GM06990 (cell line): ENCODE measurements around the gene TMF1.

Experiments
- DNase-seq: peaks from one replicate; pipeline ENCODE4 v3.0.0-alpha.2; 2011; ENCODE audit not compliant: insufficient read length; ENCODE audit errors: extremely low read depth
- H3K27me3 ChIP-seq: replicated peaks from 2 replicates; pipeline ENCODE4 v1.6.0; 2011; ENCODE audit warnings: low read length; ENCODE audit not compliant: control insufficient read depth, insufficient read depth
- H3K36me3 ChIP-seq: 2 replicates; pipeline ENCODE4 v1.5.1; 2011; ENCODE audit warnings: low read length; ENCODE audit not compliant: control insufficient read depth, insufficient read depth
- H3K4me3 ChIP-seq: replicated peaks from 2 replicates; pipeline ENCODE4 v1.5.1; 2011; ENCODE audit warnings: low read depth, mild to moderate bottlenecking, control low read depth, low read length
- TF ChIP-seq, protein P1 (sequence below): IDR thresholded peaks from 2 replicates; pipeline ENCODE4 v1.5.1; 2011; ENCODE audit warnings: low read length, control low read depth, mild to moderate bottlenecking, inconsistent platforms; ENCODE audit not compliant: insufficient read depth, poor library complexity, severe bottlenecking

Gene TMF1

DNA sequence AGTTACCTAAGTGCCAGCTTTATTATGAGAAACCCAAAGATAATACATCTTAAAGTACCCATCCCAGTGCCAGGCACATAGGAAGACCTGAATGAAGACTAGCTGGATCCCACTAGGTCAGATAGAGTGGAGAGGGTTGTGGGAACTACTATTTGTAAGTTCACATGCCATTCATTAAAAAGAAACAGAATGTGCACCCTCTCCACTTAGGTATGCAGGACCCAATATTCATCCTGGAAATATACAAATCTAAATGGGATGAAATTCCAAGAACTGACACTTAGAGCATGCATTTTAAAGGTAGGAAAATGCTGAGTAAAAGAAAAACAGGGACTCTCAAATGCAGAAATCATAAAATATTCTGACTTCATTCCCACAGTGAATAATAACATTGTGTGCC lies 53.0 kb downstream of the TMF1 start:
- no peak for DNase-seq
- TF ChIP-seq, protein P1, sequence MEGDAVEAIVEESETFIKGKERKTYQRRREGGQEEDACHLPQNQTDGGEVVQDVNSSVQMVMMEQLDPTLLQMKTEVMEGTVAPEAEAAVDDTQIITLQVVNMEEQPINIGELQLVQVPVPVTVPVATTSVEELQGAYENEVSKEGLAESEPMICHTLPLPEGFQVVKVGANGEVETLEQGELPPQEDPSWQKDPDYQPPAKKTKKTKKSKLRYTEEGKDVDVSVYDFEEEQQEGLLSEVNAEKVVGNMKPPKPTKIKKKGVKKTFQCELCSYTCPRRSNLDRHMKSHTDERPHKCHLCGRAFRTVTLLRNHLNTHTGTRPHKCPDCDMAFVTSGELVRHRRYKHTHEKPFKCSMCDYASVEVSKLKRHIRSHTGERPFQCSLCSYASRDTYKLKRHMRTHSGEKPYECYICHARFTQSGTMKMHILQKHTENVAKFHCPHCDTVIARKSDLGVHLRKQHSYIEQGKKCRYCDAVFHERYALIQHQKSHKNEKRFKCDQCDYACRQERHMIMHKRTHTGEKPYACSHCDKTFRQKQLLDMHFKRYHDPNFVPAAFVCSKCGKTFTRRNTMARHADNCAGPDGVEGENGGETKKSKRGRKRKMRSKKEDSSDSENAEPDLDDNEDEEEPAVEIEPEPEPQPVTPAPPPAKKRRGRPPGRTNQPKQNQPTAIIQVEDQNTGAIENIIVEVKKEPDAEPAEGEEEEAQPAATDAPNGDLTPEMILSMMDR: no peak
- Histone ChIP-seq H3K36me3 (peaks cover 3% of the 10 kb centered on the region), H3K4me3 (no peak overlapping the region), H3K27me3 (no peaks in the 10 kb centered on the region)

DNA sequence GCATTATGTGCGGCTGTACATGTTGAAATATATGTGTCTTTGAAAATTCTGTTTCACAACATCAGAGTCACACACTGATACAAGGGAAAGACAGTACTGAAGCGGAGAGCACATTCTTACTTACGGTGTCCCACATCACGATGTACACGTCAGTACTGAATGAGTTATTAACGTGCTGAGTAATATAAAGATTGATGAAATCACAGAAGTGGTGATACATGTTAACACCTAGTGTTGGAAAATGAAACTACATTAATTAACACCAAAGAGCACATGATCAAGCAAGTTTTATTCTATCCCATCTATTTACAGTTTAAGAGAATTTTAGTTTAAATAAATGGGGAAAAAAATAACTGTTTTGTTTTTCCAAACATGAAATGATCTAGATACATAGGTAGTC lies 54.2 kb downstream of the TMF1 start:
- Histone ChIP-seq H3K36me3 (peaks cover 3% of the 10 kb centered on the region), H3K27me3 (no peaks in the 10 kb centered on the region), H3K4me3 (no peak overlapping the region)
- DNase-seq: no peak
- TF ChIP-seq, protein P1: no peak

DNA sequence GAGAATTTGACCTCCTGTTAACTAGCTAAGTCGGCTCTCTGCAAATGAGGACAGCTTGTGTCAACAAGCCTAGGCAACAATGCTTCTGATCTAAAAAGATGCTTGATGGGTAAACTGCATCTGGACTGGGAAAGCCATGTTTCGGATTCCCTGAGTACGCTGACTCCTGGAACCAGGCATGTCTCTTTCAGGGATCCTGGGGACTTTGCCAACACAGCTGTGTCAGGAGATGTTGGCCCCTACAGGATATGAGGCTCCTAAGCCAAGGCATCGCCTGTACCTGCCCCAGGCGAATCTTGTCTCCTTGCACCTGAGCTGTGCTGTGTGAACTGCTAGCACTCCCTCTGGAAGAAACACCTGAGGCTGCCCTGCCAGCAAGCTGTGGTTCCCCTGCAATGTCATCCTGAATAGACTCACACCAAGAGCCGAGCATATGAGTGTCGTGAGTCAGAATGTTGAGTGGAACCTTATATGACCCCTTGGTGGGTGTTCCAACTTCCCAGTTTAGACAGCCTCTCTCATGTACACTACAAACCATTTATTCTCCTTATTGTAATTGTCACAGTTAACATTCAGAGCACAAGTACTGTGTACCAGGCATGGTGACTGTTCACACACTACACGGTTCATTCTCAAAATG lies 55.7 kb downstream of the TMF1 start:
- no peak for DNase-seq
- Histone ChIP-seq H3K27me3 (no peaks in the 10 kb centered on the region), H3K4me3 (no peak overlapping the region), H3K36me3 (peaks cover 3% of the 10 kb centered on the region)
- TF ChIP-seq, protein P1: no peak

DNA sequence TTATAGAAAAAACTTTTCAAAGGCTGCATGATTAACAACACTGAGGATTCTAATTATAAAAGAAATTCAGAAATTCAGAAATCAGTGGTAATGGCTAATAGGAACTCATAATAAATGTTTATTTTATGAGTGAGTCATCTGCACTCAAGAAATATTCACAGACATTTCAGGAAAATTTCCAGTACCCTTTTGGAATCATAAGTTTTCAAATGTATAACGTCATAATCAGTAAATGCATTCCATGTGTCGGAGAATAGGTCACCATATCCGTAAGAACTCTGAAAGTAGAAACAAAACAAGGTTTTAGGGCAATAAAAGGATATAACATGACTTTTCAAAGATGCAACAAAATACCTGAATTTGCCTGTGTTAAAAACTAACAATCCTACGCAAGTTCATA lies 63.4 kb downstream of the TMF1 start:
- peaks cover 2% of the 10 kb centered on the region for H3K36me3 ChIP-seq
- TF ChIP-seq, protein P1: no peak
- H3K27me3 ChIP-seq: no peaks in the 10 kb centered on the region
- no peak for DNase-seq
- H3K4me3 ChIP-seq: no peak overlapping the region

DNA sequence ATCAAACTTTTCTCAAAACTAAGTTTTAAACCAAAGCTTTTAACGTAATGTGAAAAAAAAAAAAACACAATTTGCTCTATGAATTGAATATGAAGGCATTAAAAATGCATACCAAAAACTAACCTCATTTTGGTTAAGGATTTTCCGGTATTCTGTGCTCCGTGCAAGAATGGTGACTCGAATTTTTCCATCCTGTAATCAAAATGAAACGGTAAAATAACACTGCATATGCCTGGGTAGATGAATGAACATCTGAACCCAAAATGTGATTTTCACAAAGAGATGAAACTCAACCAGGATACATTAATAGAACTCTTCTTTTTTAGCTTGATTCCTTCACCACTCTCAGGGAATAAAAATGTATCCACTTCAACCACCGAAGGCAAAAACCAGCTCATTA lies 64.8 kb downstream of the TMF1 start:
- no peak overlapping the region for H3K4me3 ChIP-seq
- DNase-seq: no peak
- no peaks in the 10 kb centered on the region for H3K27me3 ChIP-seq
- TF ChIP-seq, protein P1: no peak
- peaks cover 3% of the 10 kb centered on the region for H3K36me3 ChIP-seq
